Measurements from ENCODE around the gene CWC27. TPM values are rescaled to one million over a fixed set of nuclear protein-coding genes. Genes with fewer than 3 reads are reported as not detected.

CWC27 gene
- total and polyA plus RNA-seq, 10 donors: 11.1 to 22.1 (median 15.9) TPM

GRCh38 chr5:64859881-64860280 lies 91.2 kb downstream of the CWC27 start:
- no peak for DNase-seq
- Histone ChIP-seq H3K9me3 (no peaks in the 10 kb centered on the region), H3K27ac (no peak overlapping the region), H3K27me3 (replicated peaks in 1 of 7) (no peaks in the 10 kb centered on the region), H3K4me3 (no peak overlapping the region), H3K4me1 (no peaks in the 10 kb centered on the region), H3K36me3 (no peaks in the 10 kb centered on the region)
- intact Hi-C loops (cut with DNase I; ENCODE audit: low total_unique reads): no loop called here
- no peak for TF ChIP-seq CTCF (IDR thresholded peaks at IDR 0.05 in 8 of 11, conservative IDR thresholded peaks at IDR 0.05 in 3 of 11)
- TF ChIP-seq POLR2AphosphoS5 (IDR thresholded peaks at IDR 0.05): no peak
- TF ChIP-seq POLR2A (IDR thresholded peaks at IDR 0.05): no peak

- Histone ChIP-seq H3K27me3 (replicated peaks in 1 of 7) (no peaks in the 10 kb centered on the region), H3K36me3 (no peaks in the 10 kb centered on the region), H3K4me3 (no peak overlapping the region), H3K9me3 (no peaks in the 10 kb centered on the region), H3K27ac (no peak overlapping the region), H3K4me1 (no peaks in the 10 kb centered on the region)
- DNase-seq: no peak
- no peak for TF ChIP-seq CTCF (IDR thresholded peaks at IDR 0.05 in 8 of 11, conservative IDR thresholded peaks at IDR 0.05 in 3 of 11)
- TF ChIP-seq POLR2A (IDR thresholded peaks at IDR 0.05): no peak
- TF ChIP-seq POLR2AphosphoS5 (IDR thresholded peaks at IDR 0.05): no peak
- intact Hi-C loops (cut with DNase I; ENCODE audit: low total_unique reads): no loop called here
Measured at GRCh38 chr5:64861281-64861680, 92.6 kb downstream of the CWC27 start.

GRCh38 chr5:64864171-64864570 lies 95.4 kb downstream of the CWC27 start:
- Histone ChIP-seq H3K4me3 (no peak overlapping the region), H3K4me1 (no peaks in the 10 kb centered on the region), H3K27ac (no peak overlapping the region), H3K9me3 (no peaks in the 10 kb centered on the region), H3K36me3 (peaks cover 0 to 4% (median 0%) of the 10 kb centered on the region in 6 donors), H3K27me3 (replicated peaks in 1 of 7) (no peaks in the 10 kb centered on the region)
- WGBS, 5 donors: 92 to 97% (median 96%) methylated on average over 2 of the region's 2 CpGs
- TF ChIP-seq POLR2A (IDR thresholded peaks at IDR 0.05) (no peak), POLR2AphosphoS5 (IDR thresholded peaks at IDR 0.05) (no peak), CTCF (IDR thresholded peaks at IDR 0.05 in 8 of 11, conservative IDR thresholded peaks at IDR 0.05 in 3 of 11) (no peak)
- intact Hi-C loops (cut with DNase I; ENCODE audit: low total_unique reads): no loop called here
- no peak for DNase-seq

GRCh38 chr5:64865662-64866061 lies 96.9 kb downstream of the CWC27 start:
- H3K4me1 ChIP-seq: no peaks in the 10 kb centered on the region
- intact Hi-C loops (cut with DNase I; ENCODE audit: low total_unique reads): no loop called here
- no peaks in the 10 kb centered on the region for H3K27me3 ChIP-seq (replicated peaks in 1 of 7)
- H3K27ac ChIP-seq: no peak overlapping the region
- WGBS, 5 donors: 91 to 97% (median 92%) methylated on average over 3 of the region's 3 CpGs
- H3K4me3 ChIP-seq: no peak overlapping the region
- no peaks in the 10 kb centered on the region for H3K9me3 ChIP-seq
- no peak for DNase-seq
- TF ChIP-seq CTCF (IDR thresholded peaks at IDR 0.05 in 8 of 11, conservative IDR thresholded peaks at IDR 0.05 in 3 of 11): no peak
- no peak for TF ChIP-seq POLR2A (IDR thresholded peaks at IDR 0.05)
- TF ChIP-seq POLR2AphosphoS5 (IDR thresholded peaks at IDR 0.05): no peak
- H3K36me3 ChIP-seq: peaks cover 0 to 4% (median 0%) of the 10 kb centered on the region in 6 donors

Data from spleen (tissue), 11 donors.